GM18873 (cell line): ENCODE measurements around the gene ERRFI1.

Experiments
- ATAC-seq: cut with Tn5 transposase; IDR thresholded peaks from one replicate; pipeline ENCODE4 v1.9.1; 2021; ENCODE audit warnings: mild to moderate bottlenecking, moderate library complexity, moderate number of reproducible peaks; ENCODE audit not compliant: unreplicated experiment, low FRiP score

The ERRFI1 gene

GRCh38 chr1:8020032-8020431 is 6.1 kb downstream of the ERRFI1 start:
- ATAC-seq = no peak

DNA sequence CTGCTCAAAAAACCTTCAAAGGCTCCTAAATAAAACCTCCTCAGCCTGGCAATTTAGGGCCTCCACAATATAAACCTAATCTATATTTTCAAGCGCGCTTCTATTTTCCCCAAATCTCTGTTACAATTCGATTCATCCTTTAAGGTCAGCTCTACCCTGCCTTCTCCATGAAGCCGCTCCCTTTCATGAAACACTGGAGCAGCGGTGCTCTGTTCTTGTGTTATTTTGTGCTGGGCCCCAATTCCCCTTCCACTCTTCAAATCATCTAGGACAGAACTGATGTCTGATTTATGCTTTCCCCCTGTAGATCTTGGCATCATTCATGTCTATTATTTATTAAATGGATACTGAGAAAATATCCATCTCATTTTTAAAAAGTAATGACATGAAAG is 6.9 kb downstream of the ERRFI1 start:
- ATAC-seq = no peak

DNA sequence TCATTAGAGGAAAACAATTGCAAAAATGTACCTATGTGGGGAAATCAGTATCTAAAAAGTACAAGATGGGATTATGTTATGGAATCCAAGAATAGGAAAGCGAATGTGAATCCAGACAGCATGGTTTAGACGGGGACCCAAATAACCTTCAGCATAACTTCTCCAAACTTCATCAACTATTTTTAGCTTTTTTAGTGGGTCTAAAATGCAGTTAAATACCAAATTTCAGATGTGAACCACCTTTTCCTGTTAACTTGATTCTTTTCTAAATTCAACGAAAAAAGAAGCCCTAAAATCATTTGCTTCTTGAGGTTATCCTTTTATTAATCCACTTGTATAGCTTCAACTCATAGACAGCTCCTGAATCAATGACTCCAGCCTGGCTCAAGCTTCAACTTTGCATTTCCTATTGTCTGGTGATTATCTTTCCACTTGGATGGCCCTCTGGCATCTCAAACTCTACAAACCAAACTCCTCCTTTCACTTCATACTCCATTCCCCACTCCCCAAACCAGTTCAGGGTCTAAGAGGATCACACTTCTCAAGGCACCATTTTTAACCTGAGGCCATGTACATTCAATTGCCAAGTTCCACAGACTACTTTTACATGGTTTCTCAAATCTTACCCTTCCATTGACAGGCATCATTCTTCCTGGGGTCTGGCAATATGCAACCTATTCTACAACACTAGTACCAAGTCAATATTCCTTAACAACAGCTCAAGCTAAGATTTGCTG is 7.4 kb downstream of the ERRFI1 start:
- no peak for ATAC-seq

- ATAC-seq = no peak
Observed at GRCh38 chr1:8017495-8018197, 8.5 kb downstream of the ERRFI1 start.

DNA sequence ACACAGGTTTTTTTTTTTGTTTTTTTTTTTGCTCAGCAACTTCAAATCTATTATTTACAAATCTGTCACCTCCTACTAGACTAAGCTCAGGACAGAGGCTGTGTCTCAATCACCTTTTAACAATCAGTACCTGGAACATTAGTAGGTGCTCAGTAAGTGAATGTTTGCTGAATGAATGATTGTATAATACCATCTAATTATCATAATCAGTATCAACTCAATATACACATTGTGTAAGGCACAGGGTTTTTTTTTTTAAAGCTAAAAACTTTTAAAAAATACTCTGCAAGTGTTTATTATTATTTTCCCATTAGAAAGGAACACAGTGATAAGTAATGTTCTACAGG is 9.2 kb downstream of the ERRFI1 start:
- no peak for ATAC-seq

DNA sequence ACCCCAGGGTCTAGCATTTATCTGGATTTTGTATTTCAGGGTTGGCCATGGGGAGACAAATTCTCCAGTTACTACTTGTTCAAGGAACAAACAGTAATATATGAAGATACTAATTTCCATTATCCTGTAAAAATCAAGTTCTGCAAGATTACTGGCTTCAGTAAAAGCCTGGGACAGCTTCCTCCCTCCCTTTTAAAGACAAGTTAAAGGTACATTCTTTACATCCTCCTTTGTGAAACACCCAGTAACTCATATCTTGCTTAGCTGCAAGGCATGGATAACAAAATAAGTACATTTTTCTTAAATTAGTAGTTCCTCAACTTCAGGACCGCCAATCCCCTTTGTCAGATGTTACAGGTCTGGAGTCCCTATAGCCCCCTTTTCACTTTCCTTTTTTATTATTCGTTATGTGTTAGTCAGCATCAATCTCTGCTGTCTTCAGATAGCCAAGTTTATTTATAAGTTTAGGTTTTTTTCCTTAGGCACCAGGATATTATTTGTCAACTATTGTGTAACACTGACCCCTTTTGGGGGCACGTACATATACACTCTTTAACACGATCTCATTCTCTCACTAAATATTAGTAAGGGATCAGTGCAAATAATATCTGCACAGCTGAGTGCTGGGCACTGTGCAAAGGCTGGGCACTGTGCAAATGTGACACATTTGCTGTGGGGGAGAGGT is 9.8 kb downstream of the ERRFI1 start:
- no peak for ATAC-seq

DNA sequence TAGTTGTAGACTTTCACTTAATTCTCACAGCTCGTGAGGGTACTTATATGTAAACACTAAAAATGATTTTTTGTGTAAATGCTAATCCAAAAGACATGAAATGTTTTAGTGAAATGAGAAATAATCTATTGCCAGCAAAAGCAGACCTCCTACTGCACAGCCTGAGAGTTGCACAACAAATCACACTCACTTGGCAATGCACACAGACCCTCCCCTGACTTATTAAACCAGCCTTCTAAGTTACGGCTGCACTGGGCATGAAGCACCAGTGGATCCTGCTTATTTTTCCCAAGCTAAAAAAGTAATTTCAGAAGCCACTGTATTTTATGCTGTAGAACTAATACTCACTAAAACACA is 10.3 kb downstream of the ERRFI1 start:
- ATAC-seq = no peak

DNA sequence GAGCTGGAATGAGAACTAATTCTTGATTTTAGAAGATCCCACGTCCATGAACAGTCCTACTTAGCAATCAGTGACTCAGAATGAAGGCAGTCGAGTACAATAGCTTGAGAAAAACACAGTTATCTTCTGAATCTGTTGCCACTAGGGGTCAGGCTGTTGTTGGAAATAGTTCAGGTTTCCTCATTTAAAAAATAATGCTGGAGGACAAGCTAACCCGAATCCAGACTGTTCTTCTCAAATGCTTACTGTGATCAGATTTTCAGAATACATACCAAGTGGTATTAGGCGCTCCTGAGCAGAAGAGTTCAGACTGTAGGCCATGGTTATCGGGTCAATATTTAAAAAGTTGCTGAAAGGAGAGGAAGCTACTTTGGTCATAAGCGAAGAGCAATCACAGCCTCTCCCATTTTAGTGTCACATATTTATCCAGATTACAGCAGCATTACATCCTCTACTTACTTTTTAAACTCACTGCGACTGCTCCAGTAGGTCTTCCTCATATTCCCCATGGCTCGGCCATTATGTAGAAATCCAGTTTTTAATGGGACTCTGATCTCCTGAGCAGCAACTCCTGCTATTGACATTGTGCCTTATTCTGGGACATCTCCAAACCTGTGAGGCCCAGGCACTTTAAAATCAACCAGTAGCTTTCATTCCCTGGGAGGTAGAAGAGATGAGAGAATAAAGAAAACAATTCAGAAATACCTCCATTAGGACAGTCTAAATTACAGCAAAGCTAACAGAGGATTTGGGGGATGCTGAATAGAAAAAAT is 10.9 kb downstream of the ERRFI1 start:
- ATAC-seq = no peak

DNA sequence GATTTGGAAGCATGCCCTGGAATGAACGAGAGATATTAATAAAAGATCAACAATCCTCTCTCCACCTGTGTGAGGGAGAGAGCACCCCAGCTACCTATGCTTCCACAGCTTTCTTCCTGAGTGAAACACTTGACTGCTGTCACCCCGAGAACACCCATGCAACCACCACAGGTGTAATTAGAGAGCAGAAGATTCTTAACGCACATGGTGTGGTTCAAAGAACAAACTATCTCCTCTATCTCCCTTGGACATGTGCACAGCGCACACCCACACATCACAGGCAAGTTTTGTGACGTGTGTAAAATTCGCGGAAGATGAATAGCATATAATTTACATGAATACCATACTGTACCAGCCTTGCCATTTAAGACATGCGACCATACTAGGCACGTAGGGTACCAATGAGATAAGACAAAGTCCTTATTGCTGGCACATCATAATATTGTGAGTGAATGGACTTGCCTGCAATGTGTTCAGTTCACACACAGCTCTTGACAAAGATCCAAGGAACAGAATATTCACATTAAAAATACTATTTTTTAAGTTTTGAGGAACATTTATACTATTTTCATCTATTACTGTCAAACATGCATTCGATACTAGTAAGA is 11.6 kb downstream of the ERRFI1 start:
- no peak for ATAC-seq

DNA sequence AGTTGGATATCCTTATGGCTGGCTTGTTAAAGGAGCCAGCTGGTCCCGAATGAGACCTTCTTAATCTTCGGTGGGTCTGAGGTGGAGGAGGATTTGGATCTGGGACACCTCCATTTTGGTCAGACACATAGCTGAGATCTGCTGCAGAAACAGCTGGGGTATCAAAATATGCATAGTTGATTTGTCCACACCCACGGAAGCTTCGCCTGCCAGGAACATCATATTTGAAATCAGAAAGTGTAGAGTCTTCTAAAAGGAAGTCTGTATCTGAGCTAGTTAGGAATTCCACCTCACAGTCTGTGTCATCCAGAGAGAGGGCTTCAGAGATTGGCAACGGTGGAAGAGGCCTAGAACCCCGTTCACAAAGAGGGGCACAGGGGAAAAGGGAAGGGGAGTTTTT is 12.3 kb downstream of the ERRFI1 start:
- ATAC-seq = no peak

- no peak for ATAC-seq
Observed at GRCh38 chr1:8013399-8013798, 12.7 kb downstream of the ERRFI1 start.

DNA sequence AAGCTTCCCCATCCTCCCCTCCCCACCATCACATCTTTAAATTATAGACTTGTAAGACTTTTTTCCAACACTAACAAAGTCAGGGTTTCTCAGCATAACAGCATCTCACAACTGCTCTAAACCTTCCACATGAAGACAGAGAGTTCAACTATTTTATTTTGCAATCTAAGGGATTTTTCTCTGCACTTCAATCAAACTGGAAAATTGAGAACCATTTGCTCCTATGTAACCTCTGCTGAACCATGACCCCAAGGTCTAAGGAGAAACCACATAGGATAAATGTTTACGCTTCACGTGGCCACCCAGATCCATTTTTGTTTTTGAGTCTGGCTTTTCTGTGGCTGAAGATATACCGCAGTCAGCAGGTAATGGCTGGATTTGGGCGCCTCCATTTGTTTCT is 13.2 kb downstream of the ERRFI1 start:
- ATAC-seq = no peak

DNA sequence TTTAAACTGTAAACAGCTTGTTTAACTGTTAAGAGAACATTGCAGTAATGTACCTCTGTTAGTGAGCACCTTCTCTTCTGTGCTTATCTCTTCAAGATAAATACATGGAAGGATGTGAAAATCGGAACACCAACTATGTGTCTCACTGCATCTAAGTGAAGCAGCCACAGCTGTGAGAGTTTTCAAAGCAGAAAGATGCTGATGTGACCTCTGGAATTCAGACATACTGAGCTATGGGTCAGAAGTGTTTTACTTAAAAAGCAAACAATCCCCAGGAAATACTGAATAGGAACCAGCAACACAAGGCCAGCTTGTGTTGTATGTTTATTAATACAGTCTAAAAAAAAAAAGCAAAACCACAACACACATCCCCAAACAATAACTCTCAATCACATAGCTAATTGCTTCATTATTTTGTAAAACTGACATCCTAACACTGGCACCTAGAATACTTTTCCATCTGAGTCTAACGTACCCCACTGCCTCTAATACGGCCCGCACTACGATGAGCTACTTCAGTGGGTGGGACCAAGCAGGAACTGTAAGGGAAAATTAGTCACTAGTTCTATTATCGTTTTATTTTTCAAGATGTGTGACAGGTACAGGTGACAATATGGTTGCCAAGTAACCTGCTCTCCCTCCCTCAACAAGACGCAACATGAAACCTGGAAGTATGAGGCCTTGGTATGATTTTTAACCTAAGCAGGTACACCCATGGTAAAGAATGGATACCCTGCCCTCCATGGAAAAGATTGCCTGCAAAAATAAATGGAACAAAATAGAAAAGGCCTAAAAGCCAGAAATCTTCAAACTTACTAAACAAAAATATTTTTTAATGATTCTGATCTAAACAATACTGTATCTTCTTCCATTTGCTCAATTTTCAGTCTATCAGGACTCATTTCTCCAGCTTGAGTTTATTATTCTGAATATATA is 13.9 kb downstream of the ERRFI1 start:
- no peak for ATAC-seq

DNA sequence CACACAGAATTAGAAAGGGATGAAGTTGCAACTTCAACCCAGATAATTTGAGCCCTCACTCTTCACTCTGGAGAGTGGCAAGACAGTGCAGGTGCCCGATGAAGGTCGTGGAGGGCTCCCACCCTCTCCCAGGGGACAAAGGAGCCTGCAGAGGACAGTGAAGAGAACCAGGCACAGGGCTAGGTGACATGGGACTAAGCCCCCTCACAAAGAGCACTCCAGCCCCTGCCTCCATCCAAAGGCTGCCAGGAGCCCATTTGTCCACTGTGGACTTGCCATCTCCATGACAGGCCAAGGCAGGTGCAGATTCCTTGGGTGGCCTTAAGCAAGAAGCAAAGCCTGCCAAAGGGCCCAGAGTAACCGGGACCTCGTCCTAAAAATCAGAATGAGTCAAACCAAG is 15.1 kb downstream of the ERRFI1 start:
- ATAC-seq = no peak

- ATAC-seq = no peak
Observed at GRCh38 chr1:8010080-8010664, 15.9 kb downstream of the ERRFI1 start.

DNA sequence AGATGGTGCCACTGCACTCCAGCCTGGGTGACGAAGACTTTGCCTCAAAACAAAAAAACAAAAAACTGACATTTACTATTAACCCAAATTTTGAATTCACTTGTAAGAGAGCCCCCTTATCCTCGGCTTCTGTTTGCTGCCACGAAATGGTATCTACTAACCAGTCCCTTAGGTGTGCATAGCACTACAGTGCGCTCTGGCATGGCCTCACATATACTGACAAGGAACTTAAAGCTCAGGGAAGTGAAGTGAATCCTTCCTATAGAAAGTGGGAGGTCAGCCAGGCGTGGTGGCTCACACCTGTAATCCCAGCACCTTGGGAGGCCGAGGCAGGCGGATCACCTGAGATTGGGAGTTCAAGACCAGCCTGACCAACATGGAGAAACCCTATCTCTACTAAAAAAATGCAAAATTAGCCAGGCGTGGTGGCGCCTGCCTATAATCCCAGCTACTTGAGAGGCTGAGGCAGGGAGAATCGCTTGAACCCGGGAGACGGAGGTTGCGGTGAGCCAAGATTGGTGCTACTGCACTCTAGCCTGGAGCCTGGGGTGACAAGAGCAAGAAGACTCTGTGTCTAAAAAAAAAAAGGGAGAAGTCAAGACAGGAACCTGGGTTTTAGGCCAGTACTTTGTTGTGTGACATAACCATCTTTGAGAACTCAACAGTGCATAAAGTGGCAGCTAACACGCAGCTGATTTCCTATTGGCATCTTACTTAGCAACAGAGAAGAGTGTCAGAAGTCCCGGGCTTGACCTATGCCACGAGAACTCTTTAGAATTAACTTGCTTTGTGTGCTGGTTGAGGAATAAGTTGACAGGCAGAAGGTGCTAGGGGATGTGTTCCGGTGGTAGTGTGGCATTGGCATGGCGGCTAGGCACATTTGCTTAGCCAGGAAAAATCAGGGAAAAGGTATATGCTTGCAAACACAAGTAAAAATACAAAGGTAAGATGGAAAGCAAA is 16.8 kb downstream of the ERRFI1 start:
- ATAC-seq = no peak

GRCh38 chr1:8006037-8006963 is 19.8 kb downstream of the ERRFI1 start:
- ATAC-seq = no peak
